Parathyroid adenoma (tissue), 2 donors: Measurements from ENCODE around the gene SAMD3.

Experiments
- H2AFZ ChIP-seq: fragments of 300-600 bp; sonication (generic); one replicate; pipeline ENCODE4 v1.7.0; 2017; ENCODE audit warnings: antibody characterized with exemption, mild to moderate bottlenecking
- H3K27ac ChIP-seq: fragments of 300-600 bp; sonication (generic); one replicate; pipeline ENCODE4 v1.7.0; 2017
- H3K27me3 ChIP-seq: fragments of 300-600 bp; sonication (generic); one replicate; pipeline ENCODE4 v1.7.0; 2017; ENCODE audit warnings: low read length; ENCODE audit not compliant: control insufficient read depth, insufficient read depth
- H3K36me3 ChIP-seq: fragments of 300-600 bp; sonication (generic); one replicate; pipeline ENCODE4 v1.7.0; 2017; ENCODE audit warnings: low read length; ENCODE audit not compliant: control insufficient read depth, insufficient read depth
- H3K4me1 ChIP-seq: fragments of 300-600 bp; sonication (generic); one replicate; pipeline ENCODE4 v1.7.0; 2017; ENCODE audit warnings: control low read depth
- H3K4me2 ChIP-seq: fragments of 300-600 bp; sonication (generic); one replicate; pipeline ENCODE4 v1.7.0; 2017; ENCODE audit warnings: low read length
- H3K4me3 ChIP-seq: fragments of 300-600 bp; sonication (generic); one replicate; pipeline ENCODE4 v1.7.0; 2017; ENCODE audit warnings: low read depth, low read length
- H3K79me2 ChIP-seq: fragments of 300-600 bp; sonication (generic); one replicate; pipeline ENCODE4 v1.7.0; 2017; ENCODE audit warnings: control low read depth
- H3K9ac ChIP-seq: fragments of 300-600 bp; sonication (generic); one replicate; pipeline ENCODE4 v1.7.0; 2017; ENCODE audit warnings: mild to moderate bottlenecking
- H3K9me3 ChIP-seq: fragments of 300-600 bp; sonication (generic); one replicate; pipeline ENCODE4 v1.7.0; 2017; ENCODE audit warnings: low read length; ENCODE audit not compliant: control insufficient read depth
- TF ChIP-seq, protein P1 (sequence below): fragments of 300-600 bp; sonication (generic); IDR thresholded peaks from one replicate; pipeline ENCODE4 v1.7.0; 2017; ENCODE audit warnings: antibody characterized with exemption, mild to moderate bottlenecking
- donor health status: primary hyperparathyroidism.

The SAMD3 gene

DNA sequence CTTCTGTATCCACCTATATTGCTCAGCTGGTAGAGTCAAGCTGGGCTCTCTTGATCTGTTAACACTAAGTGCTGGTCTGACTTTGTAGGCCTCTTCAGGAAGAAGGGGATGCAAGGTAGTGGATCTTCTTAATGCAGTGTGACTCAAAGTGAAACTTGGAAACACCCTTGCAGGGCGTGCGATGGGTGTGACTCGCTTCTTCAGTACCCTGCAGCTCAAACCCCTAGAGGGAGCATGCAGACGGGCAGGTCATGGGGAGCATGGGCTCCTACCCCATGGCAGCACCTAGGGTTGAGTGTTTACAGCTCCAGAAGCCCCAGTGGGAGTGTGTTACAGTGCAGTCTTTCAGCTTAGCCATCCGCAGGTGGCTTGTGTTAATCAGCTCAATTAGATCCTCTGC, 757 bp upstream of the SAMD3 start:
- no peaks in the 10 kb centered on the region for H3K4me1 ChIP-seq
- no peaks in the 10 kb centered on the region for H3K9me3 ChIP-seq
- H3K27me3 ChIP-seq, result no peaks in the 10 kb centered on the region
- no peak overlapping the region for H3K27ac ChIP-seq
- H3K79me2 ChIP-seq, result no peaks in the 10 kb centered on the region
- TF ChIP-seq, protein P1, sequence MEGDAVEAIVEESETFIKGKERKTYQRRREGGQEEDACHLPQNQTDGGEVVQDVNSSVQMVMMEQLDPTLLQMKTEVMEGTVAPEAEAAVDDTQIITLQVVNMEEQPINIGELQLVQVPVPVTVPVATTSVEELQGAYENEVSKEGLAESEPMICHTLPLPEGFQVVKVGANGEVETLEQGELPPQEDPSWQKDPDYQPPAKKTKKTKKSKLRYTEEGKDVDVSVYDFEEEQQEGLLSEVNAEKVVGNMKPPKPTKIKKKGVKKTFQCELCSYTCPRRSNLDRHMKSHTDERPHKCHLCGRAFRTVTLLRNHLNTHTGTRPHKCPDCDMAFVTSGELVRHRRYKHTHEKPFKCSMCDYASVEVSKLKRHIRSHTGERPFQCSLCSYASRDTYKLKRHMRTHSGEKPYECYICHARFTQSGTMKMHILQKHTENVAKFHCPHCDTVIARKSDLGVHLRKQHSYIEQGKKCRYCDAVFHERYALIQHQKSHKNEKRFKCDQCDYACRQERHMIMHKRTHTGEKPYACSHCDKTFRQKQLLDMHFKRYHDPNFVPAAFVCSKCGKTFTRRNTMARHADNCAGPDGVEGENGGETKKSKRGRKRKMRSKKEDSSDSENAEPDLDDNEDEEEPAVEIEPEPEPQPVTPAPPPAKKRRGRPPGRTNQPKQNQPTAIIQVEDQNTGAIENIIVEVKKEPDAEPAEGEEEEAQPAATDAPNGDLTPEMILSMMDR, result no peak
- H2AFZ ChIP-seq, result no peak overlapping the region
- H3K9ac ChIP-seq, result no peak overlapping the region
- H3K4me3 ChIP-seq, result no peak overlapping the region
- no peak overlapping the region for H3K4me2 ChIP-seq
- no peaks in the 10 kb centered on the region for H3K36me3 ChIP-seq

DNA sequence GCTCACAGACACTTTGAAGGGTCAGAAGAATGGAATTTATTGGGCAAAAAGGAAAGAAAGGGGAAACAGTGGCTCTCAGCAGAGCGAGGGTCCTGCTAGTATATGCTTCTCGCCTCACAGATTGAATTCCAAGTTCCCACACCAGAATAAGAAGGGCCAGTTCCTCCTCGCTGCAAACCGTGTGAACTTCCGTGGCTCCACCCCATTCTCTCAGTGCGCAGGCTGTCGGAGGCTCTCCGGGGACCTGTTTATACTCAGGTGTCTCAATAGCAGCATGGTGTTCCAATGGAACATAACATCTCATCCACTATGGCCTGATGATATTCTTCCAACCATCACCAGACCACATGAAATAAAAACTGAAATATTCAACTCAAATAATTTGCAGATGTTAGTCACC, 4.6 kb downstream of the SAMD3 start:
- Histone ChIP-seq H3K36me3 (no peaks in the 10 kb centered on the region), H3K4me3 (no peak overlapping the region), H3K9ac (no peak overlapping the region), H3K9me3 (no peaks in the 10 kb centered on the region), H3K27me3 (no peaks in the 10 kb centered on the region), H3K4me2 (no peak overlapping the region), H3K4me1 (no peaks in the 10 kb centered on the region), H2AFZ (no peak overlapping the region), H3K79me2 (no peaks in the 10 kb centered on the region), H3K27ac (no peak overlapping the region)
- TF ChIP-seq, protein P1, result no peak

DNA sequence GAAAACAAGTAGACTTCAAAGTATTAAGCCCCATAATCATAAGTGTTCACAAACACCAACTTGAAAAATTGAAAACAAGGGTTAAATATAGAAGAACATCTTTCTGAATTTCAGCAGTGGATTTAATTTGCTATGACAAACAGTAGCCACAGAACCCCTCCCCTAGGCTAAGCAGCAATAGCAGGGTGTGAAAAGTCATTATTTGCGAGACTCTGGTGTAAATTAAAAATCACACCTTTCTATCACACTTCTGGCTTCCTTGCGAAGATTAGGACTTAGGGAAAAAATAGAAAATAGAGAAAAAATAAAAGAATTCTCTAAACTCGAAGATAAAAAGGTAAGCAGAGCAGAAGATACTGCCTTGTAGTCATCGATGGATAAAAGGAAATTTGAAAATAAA, 6.1 kb downstream of the SAMD3 start:
- no peak overlapping the region for H3K4me2 ChIP-seq
- no peak overlapping the region for H2AFZ ChIP-seq
- no peak overlapping the region for H3K27ac ChIP-seq
- no peaks in the 10 kb centered on the region for H3K4me1 ChIP-seq
- no peaks in the 10 kb centered on the region for H3K79me2 ChIP-seq
- TF ChIP-seq, protein P1, result no peak
- no peak overlapping the region for H3K9ac ChIP-seq
- no peaks in the 10 kb centered on the region for H3K9me3 ChIP-seq
- H3K4me3 ChIP-seq, result no peak overlapping the region
- no peaks in the 10 kb centered on the region for H3K36me3 ChIP-seq
- H3K27me3 ChIP-seq, result no peaks in the 10 kb centered on the region

DNA sequence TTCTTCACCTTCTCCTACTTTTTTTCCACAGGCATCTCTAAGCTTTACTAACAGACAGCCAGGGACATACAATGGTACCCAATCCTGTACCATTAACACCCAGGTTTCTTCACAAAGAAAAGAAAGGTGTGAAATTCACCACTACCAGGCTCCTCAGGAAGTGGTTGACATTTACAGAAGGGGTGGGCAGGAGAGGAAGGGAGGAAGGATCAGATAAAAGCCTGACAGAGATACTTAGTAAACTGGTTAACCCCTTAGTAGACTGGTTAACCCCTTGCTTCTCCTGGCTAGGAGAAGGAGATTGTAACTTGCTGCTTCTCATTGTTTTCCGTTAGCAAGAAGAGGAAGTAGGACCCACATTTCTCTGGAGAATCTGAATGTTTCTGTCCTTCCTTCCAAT, 7.2 kb downstream of the SAMD3 start:
- H3K27me3 ChIP-seq, result no peaks in the 10 kb centered on the region
- no peaks in the 10 kb centered on the region for H3K79me2 ChIP-seq
- H3K27ac ChIP-seq, result no peak overlapping the region
- no peak overlapping the region for H2AFZ ChIP-seq
- no peaks in the 10 kb centered on the region for H3K36me3 ChIP-seq
- TF ChIP-seq, protein P1, result no peak
- H3K9ac ChIP-seq, result no peak overlapping the region
- no peaks in the 10 kb centered on the region for H3K9me3 ChIP-seq
- H3K4me1 ChIP-seq, result no peaks in the 10 kb centered on the region
- no peak overlapping the region for H3K4me3 ChIP-seq
- no peak overlapping the region for H3K4me2 ChIP-seq

DNA sequence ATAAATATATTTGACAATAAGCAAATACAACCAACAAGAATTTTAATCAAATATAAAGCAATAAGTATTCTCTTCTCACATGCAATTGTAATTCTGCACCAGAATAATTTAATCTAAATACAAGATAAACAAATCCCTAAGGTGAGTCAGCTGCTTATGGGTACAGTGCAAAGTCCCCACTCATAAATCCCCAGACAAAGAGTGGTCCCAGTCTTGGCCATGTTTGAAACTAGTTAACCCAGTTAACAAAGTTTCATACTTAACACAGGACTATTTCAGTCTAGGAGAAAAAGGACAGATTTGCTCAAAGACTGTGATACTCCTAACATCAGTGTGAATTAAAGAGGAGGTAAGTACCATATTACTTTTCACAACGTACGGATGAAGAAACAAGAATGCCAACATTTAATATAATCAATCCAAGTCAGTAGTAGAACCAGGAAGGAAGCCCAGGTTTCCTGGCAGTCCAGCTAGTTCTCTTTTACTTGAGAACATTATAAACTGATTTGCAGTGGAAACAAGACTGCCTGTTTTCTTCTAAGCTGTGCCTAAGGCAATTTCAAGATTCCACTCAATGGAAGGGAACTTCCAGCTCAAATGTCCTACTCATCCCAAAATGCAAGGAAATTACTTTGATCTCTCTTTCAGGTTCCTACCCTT, 10.4 kb downstream of the SAMD3 start:
- H3K4me3 ChIP-seq, result no peak overlapping the region
- TF ChIP-seq, protein P1, result no peak
- no peak overlapping the region for H3K9ac ChIP-seq

More for the DNA sequence above, 10.4 kb downstream of the SAMD3 start:
- no peak overlapping the region for H3K4me2 ChIP-seq
- no peak overlapping the region for H3K27ac ChIP-seq
- no peaks in the 10 kb centered on the region for H3K27me3 ChIP-seq
- H3K79me2 ChIP-seq, result no peaks in the 10 kb centered on the region
- no peak overlapping the region for H2AFZ ChIP-seq
- H3K9me3 ChIP-seq, result no peaks in the 10 kb centered on the region
- no peaks in the 10 kb centered on the region for H3K4me1 ChIP-seq
- no peaks in the 10 kb centered on the region for H3K36me3 ChIP-seq
